ENCODE measurements around the gene NCAPH2. TPM values are rescaled to one million over a fixed set of nuclear protein-coding genes. Genes with fewer than 3 reads are reported as not detected.

NCAPH2 gene
- total and polyA plus RNA-seq, 2 of the 13 experiments (the other 11 are each of a cell fraction or from before 2014, with no cell fraction given) = 28.1 to 64.4 TPM

DNA sequence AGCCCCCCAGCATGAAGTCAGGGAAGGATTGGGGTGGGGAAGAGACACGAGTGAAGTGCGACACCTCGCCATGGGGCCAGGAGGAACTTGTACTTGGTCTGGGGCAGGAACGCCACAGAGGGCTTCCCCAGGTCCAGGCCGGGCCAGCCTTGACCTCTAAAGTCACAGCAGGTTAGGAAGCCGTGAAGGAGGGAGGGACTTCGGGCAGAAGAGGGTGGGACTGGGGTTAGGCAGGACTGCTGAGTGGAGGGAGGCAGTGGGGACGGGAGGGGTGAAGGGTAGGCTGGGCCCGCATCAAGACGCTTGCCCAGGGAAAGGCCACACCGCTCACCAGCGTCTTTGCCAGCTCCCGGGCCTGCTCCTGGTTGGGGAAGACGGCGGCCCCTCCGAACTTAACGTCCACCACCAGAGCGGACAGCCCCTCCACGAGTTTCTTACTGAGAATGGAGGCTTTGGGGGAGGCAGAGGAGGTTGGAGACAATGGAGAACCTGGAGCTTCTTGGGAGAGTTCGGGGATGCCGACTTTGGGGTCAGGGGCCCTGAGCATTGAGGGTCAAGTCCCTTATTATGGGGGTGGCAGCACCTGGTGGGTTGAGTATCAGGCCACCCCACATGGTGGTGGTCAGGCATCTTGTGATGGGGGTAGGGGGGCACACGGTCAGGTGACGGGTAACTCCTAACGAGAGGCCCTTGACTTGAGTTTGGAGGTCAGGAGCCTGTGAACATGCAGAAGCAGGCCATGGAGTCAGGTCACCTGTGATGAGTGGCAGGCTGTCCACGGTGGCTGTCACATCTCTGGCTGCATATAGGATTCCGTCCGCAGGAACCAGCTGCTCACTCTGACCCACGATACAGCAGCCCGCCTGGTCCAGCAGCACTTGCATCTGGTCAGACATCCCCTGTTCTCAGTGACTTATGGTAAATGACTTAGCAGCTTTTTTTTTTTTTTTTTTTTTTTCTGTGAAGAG, 19.1 kb downstream of the NCAPH2 start (continued):
- TF ChIP-seq ZC3H4 (CRISPR knock-in tag; IDR thresholded peaks at IDR 0.05; ENCODE audit: borderline replicate concordance) (0 out of 2 replicates have a peak, but pooled peaks have one; percentile 77), ZNF12 (CRISPR knock-in tag; IDR thresholded peaks at IDR 0.05) (0 out of 2 replicates have a peak, but pooled peaks have one; percentile 44), RFX3 (CRISPR knock-in tag; IDR thresholded peaks at IDR 0.05) (no peak), ASH2L (IDR thresholded peaks at IDR 0.05; ENCODE audit: insufficient read length, low read depth, low read length) (no peak), ZNF761 (CRISPR knock-in tag; conservative IDR thresholded peaks at IDR 0.05) (peak; percentile 50; the same call in 1 of the 2 replicates), MLXIP (CRISPR knock-in tag; IDR thresholded peaks at IDR 0.05; ENCODE audit: borderline replicate concordance) (no peak), YEATS2 (CRISPR knock-in tag; IDR thresholded peaks at IDR 0.05; ENCODE audit: borderline replicate concordance) (no peak), SUZ12 (IDR thresholded peaks at IDR 0.05; ENCODE audit: low read depth, low read length) (no peak), HNRNPL (IDR thresholded peaks at IDR 0.05; ENCODE audit: low read depth, low read length) (no peak), ARID2 (CRISPR knock-in tag; IDR thresholded peaks at IDR 0.05; ENCODE audit: borderline replicate concordance) (0 out of 2 replicates have a peak, but pooled peaks have one; percentile 54), ZNF614 (CRISPR knock-in tag; IDR thresholded peaks at IDR 0.05; ENCODE audit: borderline replicate concordance) (no peak), ZNF451 (CRISPR knock-in tag; IDR thresholded peaks at IDR 0.05) (no peak), ZNF652 (CRISPR knock-in tag; IDR thresholded peaks at IDR 0.05; ENCODE audit: borderline replicate concordance, low read depth) (no peak), THAP11 (CRISPR knock-in tag; IDR thresholded peaks at IDR 0.05) (peak; percentile 51; the same call in 1 of the 2 replicates), KDM6A (CRISPR knock-in tag; IDR thresholded peaks at IDR 0.05; ENCODE audit: low read depth) (no peak), U2AF1 (optimal IDR thresholded peaks at IDR 0.05; ENCODE audit: low read depth, low read length) (no peak), ZNF224 (CRISPR knock-in tag; IDR thresholded peaks at IDR 0.05) (0 out of 2 replicates have a peak, but pooled peaks have one; percentile 1), ZNF296 (CRISPR knock-in tag; conservative IDR thresholded peaks at IDR 0.05) (no peak), ZNF354B (CRISPR knock-in tag; IDR thresholded peaks at IDR 0.05) (0 out of 2 replicates have a peak, but pooled peaks have one; percentile 14), NCOA1 (CRISPR knock-in tag; IDR thresholded peaks at IDR 0.05) (no peak), SKIL (CRISPR knock-in tag; IDR thresholded peaks at IDR 0.05; ENCODE audit: borderline replicate concordance) (no peak), CENPX (CRISPR knock-in tag; IDR thresholded peaks at IDR 0.05) (no peak), NCOA2 (CRISPR knock-in tag; IDR thresholded peaks at IDR 0.05) (peak; percentile 43; the same call in 1 of the 2 replicates), MED1 (CRISPR knock-in tag; IDR thresholded peaks at IDR 0.05) (no peak)
- TF ChIP-seq, protein P1, sequence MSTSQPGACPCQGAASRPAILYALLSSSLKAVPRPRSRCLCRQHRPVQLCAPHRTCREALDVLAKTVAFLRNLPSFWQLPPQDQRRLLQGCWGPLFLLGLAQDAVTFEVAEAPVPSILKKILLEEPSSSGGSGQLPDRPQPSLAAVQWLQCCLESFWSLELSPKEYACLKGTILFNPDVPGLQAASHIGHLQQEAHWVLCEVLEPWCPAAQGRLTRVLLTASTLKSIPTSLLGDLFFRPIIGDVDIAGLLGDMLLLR (CRISPR knock-in tag; IDR thresholded peaks at IDR 0.05) = no peak; the same call in 1 of the 2 replicates

All from HepG2 (cell line).